Keratinocyte (primary cell): ENCODE measurements around the gene CHST15.

Source experiments
- CTCF ChIP-seq, 3 experiments: IDR thresholded peaks in 1 of 3; conservative IDR thresholded peaks in 1 of 3; optimal IDR thresholded peaks in 1 of 3; 2 replicates in 2 of 3; 3 replicates in 1 of 3; pipeline versions ENCODE3 to v1.5.1; 2011; ENCODE audit warnings: low read length in 3 of 3, mild to moderate bottlenecking in 3 of 3, moderate library complexity in 2 of 3, control low read depth in 1 of 3, inconsistent platforms in 1 of 3; ENCODE audit not compliant: insufficient read depth in 2 of 3; ENCODE audit errors: extremely low read depth in 1 of 3
- EZH2 ChIP-seq: IDR thresholded peaks from one replicate; pipeline ENCODE4 v1.6.1; 2012; ENCODE audit warnings: inconsistent platforms, mild to moderate bottlenecking, low read length, moderate library complexity

- TF ChIP-seq CTCF (optimal IDR thresholded peaks at IDR 0.05 in 1 of 3, IDR thresholded peaks at IDR 0.05 in 1 of 3, conservative IDR thresholded peaks at IDR 0.05 in 1 of 3; ENCODE audit: extremely low read depth in 1 of 3, insufficient read depth in 2 of 3, low read length in 3 of 3), result no peak
- no peak for TF ChIP-seq EZH2
Observed at GRCh38 chr10:124074501-124075109, 18.8 kb downstream of the CHST15 start.
